CD4-positive, alpha-beta T cell treated with Interleukin-4 for 4 hours (primary cell): ENCODE results near the gene CBLL2.
"Not testable (repeated sequence)": the region's sequence is repeated elsewhere in the genome, so short reads cannot be mapped to it uniquely, and the experiment has no call there.

ENCODE experiments used
- DNase-seq: peaks from one replicate; pipeline ENCODE4 v3.0.0-alpha.2; 2020

CBLL2 gene

GRCh38 chrX:22272613-22273012 lies at the start of gene CBLL2:
Gene CBLL2, plus strand, starts transcription at chrX:22272913. Its CDS starts 79 bp downstream, at chrX:22272992.
- DNase-seq: no peak

- DNase-seq: no peak
These were observed 38.3 kb upstream of the CBLL2 start for GRCh38 chrX:22234380-22234779.

DNA sequence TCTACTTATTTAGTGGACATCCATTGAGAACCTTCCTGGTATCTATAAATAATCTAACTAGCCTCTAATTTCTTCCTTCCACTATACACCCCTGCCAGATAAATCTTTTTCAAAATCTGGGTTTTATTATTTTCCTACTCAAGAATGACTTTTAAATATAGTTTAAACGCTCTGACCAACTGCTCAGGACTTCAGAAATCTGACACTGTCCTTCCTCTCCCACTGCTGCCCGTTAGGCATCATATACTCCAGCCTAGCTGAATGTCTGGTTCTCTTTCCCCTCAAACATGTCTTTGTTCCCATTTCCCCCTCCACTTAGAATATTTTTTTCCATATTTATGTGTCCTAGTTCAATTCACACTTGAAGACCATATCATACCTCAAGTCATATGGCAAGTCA lies 35.2 kb upstream of the CBLL2 start:
- DNase-seq: no peak

- no peak for DNase-seq
These were observed 26.1 kb upstream of the CBLL2 start for GRCh38 chrX:22246620-22247019.

GRCh38 chrX:22247169-22247568 lies 25.5 kb upstream of the CBLL2 start:
- DNase-seq: no peak

GRCh38 chrX:22248401-22248800 lies 24.3 kb upstream of the CBLL2 start:
- no peak for DNase-seq

GRCh38 chrX:22249371-22249770 lies 23.3 kb upstream of the CBLL2 start:
- DNase-seq: no peak

GRCh38 chrX:22268706-22269105 lies 4.0 kb upstream of the CBLL2 start:
- no peak for DNase-seq

GRCh38 chrX:22273714-22274317 lies 1.1 kb downstream of the CBLL2 start:
- DNase-seq: no peak

- DNase-seq: no peak
These were observed 4.1 kb downstream of the CBLL2 start for GRCh38 chrX:22276781-22277180.

- no peak for DNase-seq
These were observed 5.7 kb downstream of the CBLL2 start for GRCh38 chrX:22278375-22278774.

DNA sequence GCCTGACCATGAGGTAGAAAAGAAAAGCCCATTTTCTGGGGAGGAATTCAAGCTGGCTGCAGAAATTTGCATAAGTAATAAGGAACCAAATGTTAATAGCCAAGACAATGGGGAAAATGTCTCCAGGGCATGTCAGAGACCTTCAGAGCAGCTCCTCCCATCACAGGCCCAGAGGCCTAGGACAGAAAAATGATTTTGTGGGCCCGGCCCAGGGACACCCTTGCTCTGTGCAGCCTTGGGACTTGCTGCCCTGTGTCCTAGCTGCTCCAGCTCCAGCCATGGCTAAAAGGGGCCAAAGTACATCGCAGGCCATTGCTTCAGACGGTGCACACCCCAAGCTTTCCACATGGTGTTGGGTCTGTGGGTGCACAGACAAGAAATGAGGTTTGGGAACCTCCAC lies 16.5 kb downstream of the CBLL2 start:
- DNase-seq: not testable (repeated sequence)

DNA sequence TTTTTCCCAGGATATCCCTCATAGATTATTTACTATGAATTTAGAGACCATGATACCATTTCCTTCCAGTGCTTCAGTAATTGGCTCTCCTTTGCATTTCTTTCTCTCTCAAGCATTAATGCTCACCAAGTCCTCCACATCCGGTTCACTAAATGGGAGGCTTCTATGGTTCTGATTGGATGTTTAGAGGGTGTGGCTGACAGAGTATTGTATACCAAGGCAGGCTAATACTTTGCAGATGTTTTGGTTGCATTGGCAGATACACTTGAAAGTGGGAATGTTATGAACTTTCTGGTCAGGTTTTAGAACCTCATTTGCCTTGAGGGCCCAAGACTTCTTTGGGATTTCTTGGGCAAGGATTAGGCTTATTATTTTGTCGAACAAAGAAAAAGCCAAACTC lies 24.2 kb downstream of the CBLL2 start:
- DNase-seq: no peak

DNA sequence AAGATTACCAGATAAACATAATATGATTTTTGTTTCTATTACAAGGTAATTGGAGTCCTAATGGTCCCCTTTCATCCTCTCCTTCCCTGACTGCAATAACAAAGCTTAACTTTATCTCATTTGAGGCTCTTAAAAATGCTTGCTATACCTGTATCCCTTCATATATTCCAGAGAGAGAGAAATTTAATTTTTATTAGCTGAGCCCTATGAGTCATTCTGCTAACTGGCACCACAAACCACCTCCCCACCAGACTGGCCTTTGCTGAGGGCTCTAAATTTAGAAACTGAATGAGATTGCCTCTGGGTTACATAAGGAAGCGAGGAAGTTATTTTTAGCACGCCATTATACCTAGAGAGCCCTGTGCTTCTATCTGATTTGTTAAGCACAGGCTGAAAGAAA lies 27.4 kb downstream of the CBLL2 start:
- DNase-seq: no peak

DNA sequence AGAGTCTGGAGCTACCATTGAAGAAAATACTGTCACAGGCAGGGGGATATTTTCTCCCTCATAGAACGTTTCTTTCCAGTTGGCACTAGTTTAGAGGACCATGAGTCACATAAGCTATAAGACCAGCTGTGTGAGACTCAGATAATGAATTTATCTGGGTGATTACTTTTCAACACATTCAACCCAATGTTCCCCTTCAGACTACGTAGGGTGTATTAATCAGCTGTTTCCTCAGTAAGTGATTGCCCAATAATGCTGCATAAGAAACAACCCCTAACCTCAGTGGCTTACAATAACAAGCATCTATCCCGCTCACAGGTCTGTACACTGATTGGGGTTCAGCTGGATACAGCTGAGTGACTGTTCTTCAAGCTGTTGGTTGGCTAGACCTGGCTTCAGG lies 38.1 kb downstream of the CBLL2 start:
- no peak for DNase-seq

DNA sequence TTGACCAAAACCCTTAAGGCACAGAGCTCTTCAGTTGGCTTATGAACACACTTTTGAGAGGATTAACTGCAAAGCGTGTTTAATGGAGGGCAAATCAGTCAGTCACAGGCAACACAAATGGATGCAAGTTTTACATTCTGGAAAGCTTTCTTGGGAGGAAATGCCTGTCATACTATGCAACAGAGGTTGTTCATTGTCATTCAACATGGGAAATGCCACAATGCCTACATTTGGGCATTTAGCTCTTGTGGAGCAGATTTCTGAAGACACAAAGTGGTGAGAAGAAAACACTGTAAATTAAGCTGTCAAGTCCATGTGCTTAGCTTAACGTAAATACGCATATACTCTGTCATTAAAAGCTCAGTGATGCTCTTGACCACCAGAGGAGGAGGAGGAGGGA lies 41.1 kb downstream of the CBLL2 start:
- DNase-seq: no peak

- no peak for DNase-seq
These were observed 41.5 kb downstream of the CBLL2 start for GRCh38 chrX:22314211-22314610.

GRCh38 chrX:22314692-22315091 lies 42.0 kb downstream of the CBLL2 start:
- no peak for DNase-seq

DNA sequence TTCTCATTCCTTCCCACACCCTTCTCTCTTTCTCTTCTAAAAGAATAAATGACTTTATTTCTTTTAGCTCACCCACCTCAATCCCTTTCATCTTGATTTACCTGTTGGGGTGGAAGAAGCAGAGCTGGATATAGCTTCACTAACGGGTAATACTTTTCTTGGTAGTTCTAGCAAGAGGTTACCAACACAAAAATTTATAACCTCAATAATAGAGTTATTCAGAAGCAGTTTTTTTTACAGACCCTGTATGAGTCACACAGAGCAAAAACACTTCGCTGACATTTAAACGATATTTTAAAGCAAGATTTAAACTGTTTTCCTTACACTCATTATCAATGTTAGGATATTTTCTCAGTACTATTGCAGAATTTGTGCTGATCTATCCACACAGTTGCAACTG lies 42.4 kb downstream of the CBLL2 start:
- DNase-seq: no peak

DNA sequence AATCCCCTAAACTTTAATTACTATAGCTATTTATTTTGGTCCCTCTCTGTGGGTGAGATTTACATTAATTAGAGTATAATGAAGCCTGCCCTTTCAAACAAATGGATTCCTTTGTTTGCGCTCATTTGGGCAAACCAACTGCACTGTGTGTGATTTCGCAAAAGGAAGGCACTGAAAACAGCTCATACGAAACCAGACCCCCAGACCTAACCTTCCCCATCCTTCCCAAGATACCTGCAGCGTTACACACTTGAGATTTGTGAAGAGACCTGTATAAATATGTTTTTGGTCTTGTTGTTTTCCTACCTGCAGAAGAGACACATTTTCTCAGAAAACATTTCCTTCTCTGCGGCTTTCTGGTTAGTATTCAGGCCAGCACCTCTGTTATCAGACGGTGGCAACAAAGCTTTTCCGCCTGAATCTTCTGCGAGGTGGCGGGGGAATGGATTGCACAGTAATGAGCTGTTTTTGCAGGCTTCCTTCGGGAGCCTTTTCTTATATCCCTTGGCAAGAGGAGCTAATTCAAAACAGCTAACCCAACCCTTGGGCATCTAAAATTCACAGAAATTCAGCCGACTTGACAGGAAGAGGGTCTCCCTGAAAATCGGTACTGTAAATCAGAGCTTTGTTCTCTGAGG lies 47.6 kb downstream of the CBLL2 start:
- DNase-seq: no peak

- no peak for DNase-seq
These were observed 50.8 kb downstream of the CBLL2 start for GRCh38 chrX:22323541-22323940.
